Testis (tissue), 2 donors: ENCODE measurements around the gene MLXIP.

ENCODE experiments used
- CTCF ChIP-seq, 3 experiments: fragments of 450-650 bp in 2 of 3; fragments of 200-600 bp in 1 of 3; sonication (generic) in 1 of 3; IDR thresholded peaks; one replicate each; pipeline ENCODE4 v1.5.1; 2016 to 2019; ENCODE audit warnings: antibody characterized with exemption in 3 of 3, mild to moderate bottlenecking in 2 of 3, moderate library complexity in 1 of 3
- POLR2A ChIP-seq: fragments of 450-650 bp; IDR thresholded peaks from one replicate; pipeline ENCODE4 v1.6.1; 2017; ENCODE audit warnings: antibody characterized with exemption, mild to moderate bottlenecking, moderate library complexity

GRCh38 chr12:122161682-122162081 is 83.1 kb downstream of the MLXIP start:
- no peak for TF ChIP-seq CTCF (IDR thresholded peaks at IDR 0.05)
- TF ChIP-seq POLR2A: no peak
